Activated naive CD4-positive, alpha-beta T cell treated with Interleukin-2 at 50 U/mL for 16 hours (primary cell): Measurements from ENCODE around the gene SIX3.

ENCODE experiments used
- DNase-seq: peaks from one replicate; pipeline ENCODE4 v3.0.0-alpha.2; 2020

SIX3 gene

DNA sequence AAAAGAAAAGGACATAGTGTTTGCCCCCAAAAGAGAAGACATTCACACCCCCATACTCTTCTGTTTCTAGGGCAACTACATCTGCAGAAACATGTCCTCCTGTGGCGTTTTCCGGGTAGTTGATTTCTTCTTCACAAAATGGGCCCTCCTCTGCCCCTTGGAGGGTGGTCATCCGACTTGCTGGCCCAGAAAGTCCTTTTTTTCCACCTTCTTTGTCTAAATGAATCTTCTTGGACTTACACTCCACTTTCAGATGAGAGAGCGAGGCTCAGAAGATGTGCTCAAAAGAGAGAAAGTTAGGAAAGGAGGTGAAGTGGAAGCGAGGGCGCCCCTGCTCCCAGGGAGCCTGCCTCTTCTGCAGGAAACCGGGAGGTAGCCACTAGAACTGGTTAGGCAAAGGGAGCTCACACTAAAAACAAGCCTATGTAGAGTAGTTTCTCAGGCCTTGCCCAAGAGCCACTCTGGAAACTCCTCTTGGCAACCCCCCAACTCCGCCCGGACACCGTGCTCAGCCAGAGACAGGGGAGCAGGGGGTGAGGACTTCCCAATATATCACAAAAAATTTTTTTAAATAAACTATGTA is 10.2 kb upstream of the SIX3 start:
- DNase-seq = no peak

DNA sequence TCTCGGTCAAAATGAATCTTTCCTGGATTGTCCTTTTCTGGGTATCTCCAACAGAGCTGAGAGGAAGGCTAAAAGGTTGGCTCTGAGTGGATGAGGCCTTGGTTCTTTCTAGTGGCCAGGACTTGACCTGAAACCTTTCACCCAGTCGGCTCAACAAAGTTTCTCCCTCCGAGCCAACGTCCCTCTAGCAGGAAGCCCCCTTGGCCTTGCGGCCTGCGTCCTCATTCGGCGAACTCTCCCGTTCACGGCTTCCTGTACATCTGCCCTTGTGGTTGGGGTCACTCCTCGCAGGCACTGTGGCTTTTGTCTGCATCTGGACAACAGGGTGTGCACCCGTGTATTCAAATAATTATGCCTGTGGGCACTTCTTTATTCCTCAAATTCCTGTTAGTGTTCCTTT is 9.4 kb upstream of the SIX3 start:
- DNase-seq = no peak

- no peak for DNase-seq
Measured at GRCh38 chr2:44932564-44933392, 8.7 kb upstream of the SIX3 start.

GRCh38 chr2:44933434-44933951 is 8.0 kb upstream of the SIX3 start:
- DNase-seq = no peak

DNA sequence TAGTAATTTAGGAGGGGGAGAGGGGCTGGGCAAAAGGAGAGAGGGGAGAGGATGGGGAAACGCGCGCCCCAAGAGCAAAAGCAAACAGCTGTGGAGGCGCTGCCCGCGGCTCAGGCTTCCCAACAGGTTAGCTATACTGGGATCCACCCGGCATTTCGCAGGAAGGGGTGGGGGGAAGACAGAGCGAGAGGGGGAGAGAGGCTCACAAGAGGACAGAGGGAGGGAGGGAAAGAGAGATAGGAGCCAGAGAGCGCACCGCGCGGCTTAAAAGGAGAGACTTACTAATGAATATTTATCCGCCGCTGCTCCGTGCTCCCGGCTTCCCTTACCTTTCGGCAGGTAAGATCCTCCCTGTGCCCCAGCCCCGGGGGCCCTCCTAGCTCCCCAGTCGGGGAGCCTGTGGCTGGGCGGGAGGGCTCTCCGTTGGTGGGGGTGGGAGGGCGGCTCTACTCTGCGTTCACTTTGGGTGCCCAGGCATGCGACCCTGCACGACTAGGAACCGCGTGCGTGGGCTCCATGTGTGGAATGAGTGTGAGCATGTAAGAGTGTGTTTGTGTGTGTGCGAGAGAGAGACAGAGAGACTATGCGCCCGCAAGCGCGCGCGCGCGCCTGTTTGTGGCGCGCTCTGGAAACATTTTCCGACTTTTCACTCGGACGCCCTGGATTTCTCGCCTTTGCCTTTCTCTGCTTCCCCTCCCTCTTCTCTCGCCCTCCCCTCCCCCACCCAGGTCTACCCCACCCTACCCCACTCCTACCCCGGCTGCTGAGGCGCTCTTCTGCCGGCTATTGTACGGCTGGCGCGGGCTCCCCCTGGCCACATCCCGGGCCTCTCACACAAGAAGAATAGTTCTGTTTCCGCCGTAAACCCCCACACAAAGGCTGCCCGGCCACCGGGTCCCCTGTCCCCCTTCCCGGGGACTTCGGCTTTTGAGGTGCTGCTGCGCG is 7.2 kb upstream of the SIX3 start:
- DNase-seq = no peak

DNA sequence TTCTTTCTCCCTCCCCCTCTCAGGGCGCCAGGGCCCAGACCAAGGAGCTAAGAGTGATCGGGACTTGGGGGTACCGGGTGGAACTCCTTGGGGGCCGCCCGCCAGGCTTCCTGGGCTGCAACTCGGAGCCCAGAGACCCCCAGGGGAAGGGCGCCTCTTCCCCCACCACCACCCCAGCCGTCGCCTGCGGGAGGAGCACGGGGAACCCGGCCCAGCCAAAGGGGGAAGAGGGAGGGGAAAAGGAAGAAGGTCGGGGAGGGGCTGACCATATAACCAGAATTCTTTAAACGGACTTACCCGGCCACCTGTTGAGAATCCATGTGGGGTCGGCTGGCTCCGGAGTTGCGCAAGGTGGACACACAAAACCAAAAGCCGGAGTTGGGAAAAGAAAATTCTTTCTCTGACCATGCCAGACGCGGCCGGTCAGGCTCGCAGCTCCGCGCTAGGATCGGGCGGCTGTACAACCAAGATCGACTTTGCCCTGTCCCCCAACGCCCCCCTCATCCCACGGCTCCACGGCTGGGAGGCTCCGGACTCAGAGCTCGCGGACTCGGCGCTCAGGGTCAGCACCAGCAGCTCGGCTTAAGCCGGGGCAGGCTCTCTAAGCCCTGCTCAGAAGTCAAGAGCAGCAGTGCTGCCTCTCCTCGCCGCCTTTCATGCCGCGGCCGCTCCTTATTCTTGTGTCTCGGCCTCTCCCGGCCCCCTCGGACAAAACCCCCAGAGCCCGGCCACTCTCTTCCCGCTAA is 6.3 kb upstream of the SIX3 start:
- no peak for DNase-seq

DNA sequence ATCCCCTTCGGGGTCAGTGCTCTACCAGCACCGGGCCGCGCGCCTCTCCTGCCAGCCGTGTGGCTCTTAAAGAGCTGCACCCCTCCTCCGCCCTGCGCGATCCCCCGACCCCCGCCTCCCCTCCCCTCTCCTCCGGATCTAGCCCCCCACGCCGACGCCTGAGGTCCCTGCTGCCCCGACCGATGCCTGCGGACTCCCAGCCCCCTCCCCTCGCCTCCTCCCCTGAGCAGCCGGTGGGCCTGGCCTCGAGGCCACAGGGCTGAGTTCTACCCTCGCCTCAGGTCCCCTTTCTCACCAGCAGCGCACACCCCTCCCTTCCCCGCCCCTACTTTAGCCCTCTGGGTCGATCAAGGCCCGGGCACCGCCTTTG is 5.8 kb upstream of the SIX3 start:
- no peak for DNase-seq

GRCh38 chr2:44936275-44936674 is 5.2 kb upstream of the SIX3 start:
- DNase-seq = no peak

GRCh38 chr2:44936715-44937687 is 4.5 kb upstream of the SIX3 start:
- no peak for DNase-seq

GRCh38 chr2:44937688-44938240 is 3.7 kb upstream of the SIX3 start:
- no peak for DNase-seq

- DNase-seq = no peak
Measured at GRCh38 chr2:44938287-44939105, 3.0 kb upstream of the SIX3 start.

- DNase-seq = no peak
Measured at GRCh38 chr2:44939106-44940048, 2.1 kb upstream of the SIX3 start.

GRCh38 chr2:44940049-44940494 is 1.4 kb upstream of the SIX3 start:
- DNase-seq = no peak

- DNase-seq = no peak
Measured at GRCh38 chr2:44940732-44941464, 604 bp upstream of the SIX3 start.

DNA sequence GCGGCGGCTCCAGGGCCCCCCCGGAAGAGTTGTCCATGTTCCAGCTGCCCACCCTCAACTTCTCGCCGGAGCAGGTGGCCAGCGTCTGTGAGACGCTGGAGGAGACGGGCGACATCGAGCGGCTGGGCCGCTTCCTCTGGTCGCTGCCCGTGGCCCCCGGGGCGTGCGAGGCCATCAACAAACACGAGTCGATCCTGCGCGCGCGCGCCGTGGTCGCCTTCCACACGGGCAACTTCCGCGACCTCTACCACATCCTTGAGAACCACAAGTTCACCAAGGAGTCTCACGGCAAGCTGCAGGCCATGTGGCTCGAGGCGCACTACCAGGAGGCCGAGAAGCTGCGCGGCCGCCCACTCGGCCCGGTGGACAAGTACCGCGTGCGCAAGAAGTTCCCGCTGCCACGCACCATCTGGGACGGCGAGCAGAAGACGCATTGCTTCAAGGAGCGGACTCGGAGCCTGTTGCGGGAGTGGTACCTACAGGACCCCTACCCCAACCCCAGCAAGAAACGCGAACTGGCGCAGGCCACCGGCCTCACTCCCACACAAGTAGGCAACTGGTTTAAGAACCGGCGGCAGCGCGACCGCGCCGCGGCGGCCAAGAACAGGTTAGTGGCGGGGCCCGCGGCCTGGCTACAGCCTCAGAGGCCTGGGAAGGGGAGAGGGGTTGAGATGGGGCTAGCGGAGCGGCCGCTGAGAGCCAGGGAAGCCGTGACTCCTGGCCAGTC is 965 bp downstream of the SIX3 start:
- DNase-seq = no peak

GRCh38 chr2:44943031-44943692 is 1.7 kb downstream of the SIX3 start:
- no peak for DNase-seq

GRCh38 chr2:44943693-44944101 is 2.2 kb downstream of the SIX3 start:
- no peak for DNase-seq
